Gastroesophageal sphincter (tissue), 3 donors: ENCODE results near the gene TENM3.

Experiments used
- CTCF ChIP-seq, 4 experiments: fragments of 200-600 bp in 2 of 4; fragments of 450-650 bp in 2 of 4; sonication (generic) in 1 of 4; IDR thresholded peaks; one replicate each; pipeline ENCODE4 v1.5.1; 2017 to 2019; ENCODE audit warnings: antibody characterized with exemption in 4 of 4, mild to moderate bottlenecking in 2 of 4, moderate library complexity in 2 of 4
- POLR2AphosphoS5 ChIP-seq: sonication (generic); formaldehyde crosslinking; IDR thresholded peaks from one replicate; pipeline ENCODE4 v1.6.1; 2017; ENCODE audit warnings: antibody characterized with exemption

- TF ChIP-seq CTCF (IDR thresholded peaks at IDR 0.05) (no peak), POLR2AphosphoS5 (no peak)
Measured at GRCh38 chr4:182776376-182777105, 533.3 kb downstream of the TENM3 start.
